ENCODE measurements around the gene PITPNM3. TPM values are rescaled to one million over a fixed set of nuclear protein-coding genes. Genes with fewer than 3 reads are reported as not detected.

Gene PITPNM3
- total RNA-seq, 1 donor from 2014 or later, result 1.4 TPM

- no peaks in the 10 kb centered on the region for H3K9me3 Mint-ChIP-seq
- no peak for DNase-seq (ENCODE audit: low read depth, low spot score)
- no peaks in the 10 kb centered on the region for H3K27me3 Mint-ChIP-seq (ENCODE audit: low read depth)
- peaks cover 8% of the 10 kb centered on the region for H3K4me1 Mint-ChIP-seq
- no peaks in the 10 kb centered on the region for H3K36me3 Mint-ChIP-seq (ENCODE audit: low read depth)
- H3K4me3 Mint-ChIP-seq, result no peak overlapping the region
- TF ChIP-seq CTCF (conservative IDR thresholded peaks at IDR 0.05), result no peak
- H3K27ac Mint-ChIP-seq (ENCODE audit: unreplicated experiment), result no peak overlapping the region
These were observed 133.6 kb downstream of the PITPNM3 start for GRCh38 chr17:6422654-6423241.

- peak; percentile 95 for DNase-seq (ENCODE audit: low read depth, low spot score)
- Mint-ChIP-seq H3K27me3 (ENCODE audit: low read depth) (no peaks in the 10 kb centered on the region), H3K4me3 (no peak overlapping the region), H3K27ac (ENCODE audit: unreplicated experiment) (no peak overlapping the region), H3K36me3 (ENCODE audit: low read depth) (no peaks in the 10 kb centered on the region), H3K4me1 (peaks cover 4% of the 10 kb centered on the region), H3K9me3 (no peaks in the 10 kb centered on the region)
- TF ChIP-seq CTCF (conservative IDR thresholded peaks at IDR 0.05), result peak; percentile 92
These were observed 134.4 kb downstream of the PITPNM3 start for GRCh38 chr17:6421700-6422604.

- H3K27ac Mint-ChIP-seq (ENCODE audit: unreplicated experiment), result no peak overlapping the region
- TF ChIP-seq CTCF (conservative IDR thresholded peaks at IDR 0.05), result peak; percentile 58
- H3K4me1 Mint-ChIP-seq, result peaks cover 4% of the 10 kb centered on the region
- no peaks in the 10 kb centered on the region for H3K27me3 Mint-ChIP-seq (ENCODE audit: low read depth)
- peak; percentile 37 for DNase-seq (ENCODE audit: low read depth, low spot score)
- H3K36me3 Mint-ChIP-seq (ENCODE audit: low read depth), result no peaks in the 10 kb centered on the region
- H3K4me3 Mint-ChIP-seq, result no peak overlapping the region
- H3K9me3 Mint-ChIP-seq, result no peaks in the 10 kb centered on the region
These were observed 136.1 kb downstream of the PITPNM3 start for GRCh38 chr17:6420173-6420641.

- Mint-ChIP-seq H3K27ac (ENCODE audit: unreplicated experiment) (no peak overlapping the region), H3K4me3 (no peak overlapping the region), H3K36me3 (ENCODE audit: low read depth) (no peaks in the 10 kb centered on the region), H3K27me3 (ENCODE audit: low read depth) (no peaks in the 10 kb centered on the region), H3K9me3 (no peaks in the 10 kb centered on the region), H3K4me1 (no peaks in the 10 kb centered on the region)
- DNase-seq (ENCODE audit: low read depth, low spot score), result no peak
- TF ChIP-seq CTCF (conservative IDR thresholded peaks at IDR 0.05), result no peak
These were observed 140.7 kb downstream of the PITPNM3 start for GRCh38 chr17:6415616-6416015.

GRCh38 chr17:6413065-6413464, 143.3 kb downstream of the PITPNM3 start:
- H3K27ac Mint-ChIP-seq (ENCODE audit: unreplicated experiment), result no peak overlapping the region
- TF ChIP-seq CTCF (conservative IDR thresholded peaks at IDR 0.05), result peak; percentile 71
- DNase-seq (ENCODE audit: low read depth, low spot score), result no peak
- no peaks in the 10 kb centered on the region for H3K27me3 Mint-ChIP-seq (ENCODE audit: low read depth)
- no peaks in the 10 kb centered on the region for H3K4me1 Mint-ChIP-seq
- no peak overlapping the region for H3K4me3 Mint-ChIP-seq
- H3K9me3 Mint-ChIP-seq, result no peaks in the 10 kb centered on the region
- H3K36me3 Mint-ChIP-seq (ENCODE audit: low read depth), result no peaks in the 10 kb centered on the region

All from neural crest cell (in vitro differentiated cells).